ENCODE results near the gene PSMD4.
A peak's percentile ranks its signal among the peaks of the same experiment; 100 is the strongest.

PSMD4 gene

GRCh38 chr1:151290709-151291303 lies 36.3 kb downstream of the PSMD4 start:
- Mint-ChIP-seq H3K4me3 (no peak overlapping the region), H3K27me3 (ENCODE audit: low read depth) (no peaks in the 10 kb centered on the region), H3K27ac (no peak overlapping the region), H3K36me3 (ENCODE audit: low read depth) (peaks cover 52% of the 10 kb centered on the region), H3K4me1 (peaks cover 6% of the 10 kb centered on the region), H3K9me3 (no peaks in the 10 kb centered on the region)
- no peak for TF ChIP-seq CTCF (IDR thresholded peaks at IDR 0.05; ENCODE audit: unreplicated experiment in 3 of 3)

- no peaks in the 10 kb centered on the region for H3K9me3 Mint-ChIP-seq
- H3K27me3 Mint-ChIP-seq (ENCODE audit: low read depth): no peaks in the 10 kb centered on the region
- H3K4me3 Mint-ChIP-seq: no peak overlapping the region
- peak overlapping the region; percentile 60 to 72 (median 68) for H3K27ac Mint-ChIP-seq
- TF ChIP-seq CTCF (IDR thresholded peaks at IDR 0.05; ENCODE audit: unreplicated experiment in 3 of 3): peak in 2 of 3 experiments; percentile 10
- peaks cover 46% of the 10 kb centered on the region for H3K36me3 Mint-ChIP-seq (ENCODE audit: low read depth)
- peaks cover 6% of the 10 kb centered on the region for H3K4me1 Mint-ChIP-seq
These were observed 37.9 kb downstream of the PSMD4 start for GRCh38 chr1:151292207-151293030.

GRCh38 chr1:151293093-151293492 lies 38.6 kb downstream of the PSMD4 start:
- Mint-ChIP-seq H3K9me3 (no peaks in the 10 kb centered on the region), H3K4me1 (peaks cover 6% of the 10 kb centered on the region), H3K27ac (peak overlapping the region; percentile 60 to 72 (median 68)), H3K27me3 (ENCODE audit: low read depth) (no peaks in the 10 kb centered on the region), H3K4me3 (no peak overlapping the region), H3K36me3 (ENCODE audit: low read depth) (peaks cover 51% of the 10 kb centered on the region)
- TF ChIP-seq CTCF (IDR thresholded peaks at IDR 0.05; ENCODE audit: unreplicated experiment in 3 of 3): no peak

GRCh38 chr1:151294742-151295462 lies 40.4 kb downstream of the PSMD4 start:
- Mint-ChIP-seq H3K36me3 (ENCODE audit: low read depth) (peaks cover 60% of the 10 kb centered on the region), H3K27ac (no peak overlapping the region), H3K4me3 (no peak overlapping the region), H3K4me1 (peaks cover 6% of the 10 kb centered on the region), H3K9me3 (no peaks in the 10 kb centered on the region), H3K27me3 (ENCODE audit: low read depth) (no peaks in the 10 kb centered on the region)
- no peak for TF ChIP-seq CTCF (IDR thresholded peaks at IDR 0.05; ENCODE audit: unreplicated experiment in 3 of 3)

GRCh38 chr1:151309811-151310323 lies 55.3 kb downstream of the PSMD4 start:
- peaks cover 76% of the 10 kb centered on the region for H3K36me3 Mint-ChIP-seq (ENCODE audit: low read depth)
- no peak for TF ChIP-seq CTCF (IDR thresholded peaks at IDR 0.05; ENCODE audit: unreplicated experiment in 3 of 3)

More at GRCh38 chr1:151309811-151310323, 55.3 kb downstream of the PSMD4 start:
- peak overlapping the region; percentile 43 to 50 (median 46) for H3K4me3 Mint-ChIP-seq
- peaks cover 67% of the 10 kb centered on the region for H3K4me1 Mint-ChIP-seq
- H3K27me3 Mint-ChIP-seq (ENCODE audit: low read depth): no peaks in the 10 kb centered on the region
- peak overlapping the region; percentile 90 to 94 (median 92) for H3K27ac Mint-ChIP-seq
- no peaks in the 10 kb centered on the region for H3K9me3 Mint-ChIP-seq

All from nephron (organoid).